Sigmoid colon (tissue), 7 donors: ENCODE measurements around the gene SUPT5H. TPM values are rescaled to one million over a fixed set of nuclear protein-coding genes. Genes with fewer than 3 reads are reported as not detected.

Source experiments
- DNase-seq: peaks from one replicate; pipeline ENCODE4 v3.0.0-alpha.2; 2019
- H3K27ac ChIP-seq, 4 donors: fragments of 200-600 bp; sonication (generic); one replicate each; pipeline ENCODE4 v1.5.1; 2016 to 2019; ENCODE audit warnings: mild to moderate bottlenecking in 1 of 4
- H3K27me3 ChIP-seq, 3 donors: fragments of 200-600 bp; sonication (generic); one replicate each; pipeline ENCODE4 v1.5.1; 2019; ENCODE audit warnings: mild to moderate bottlenecking in 1 of 3
- H3K36me3 ChIP-seq, 4 donors: fragments of 200-600 bp; sonication (generic); one replicate each; pipeline ENCODE4 v1.5.1; 2016 to 2019
- H3K4me1 ChIP-seq, 4 donors: fragments of 200-600 bp; sonication (generic); one replicate each; pipeline ENCODE4 v1.5.1; 2017 to 2019
- H3K4me3 ChIP-seq, 4 donors: fragments of 200-600 bp; sonication (generic); one replicate each; pipeline ENCODE4 v1.5.1; 2017 to 2019; ENCODE audit warnings: mild to moderate bottlenecking in 2 of 4, moderate library complexity in 1 of 4
- H3K9me3 ChIP-seq, 4 donors: fragments of 200-600 bp in 3 of 4; sonication (generic) in 3 of 4; one replicate each; pipeline versions ENCODE4 v1.5.1 to v1.6.1; 2013 to 2019
- EP300 ChIP-seq, 4 donors: sonication (generic); formaldehyde crosslinking; IDR thresholded peaks; one replicate each; pipeline ENCODE4 v1.6.1; 2017; ENCODE audit warnings: antibody characterized with exemption in 4 of 4
- POLR2A ChIP-seq, 2 donors: fragments of 450-650 bp; IDR thresholded peaks; one replicate each; pipeline ENCODE4 v1.6.1; 2016; ENCODE audit warnings: antibody characterized with exemption in 2 of 2, mild to moderate bottlenecking in 2 of 2, moderate library complexity in 2 of 2
- POLR2AphosphoS5 ChIP-seq, 4 donors: sonication (generic); formaldehyde crosslinking; IDR thresholded peaks; one replicate each; pipeline ENCODE4 v1.6.1; 2017; ENCODE audit warnings: antibody characterized with exemption in 4 of 4
- WGBS, 2 donors: extraction: QIAGEN DNeasy Blood & Tissue Kit; methylation state at CpG; one replicate each; pipeline ENCODE4 v1.1.7; 2013; 5-methylcytosine and 5-hydroxymethylcytosine counted together
- intact Hi-C: fragments of 100-400 bp; cut with DNase I; formaldehyde crosslinking; loops from one replicate; pipeline ENCODE4 v1.15.1; 2023
- polyA plus RNA-seq, 3 donors: library from polyadenylated mRNA; stranded (reverse); fragments of 200-250 nt; gene quantifications; one replicate each; pipeline ENCODE4 v1.2.3, GENCODE V29; 2013
- total RNA-seq, 4 donors: library from RNA; depleted of rRNA; stranded (reverse); fragments of >200 nt; gene quantifications; one replicate each; pipeline ENCODE4 v1.1.0, GENCODE V29; 2016
- TF ChIP-seq, protein P1 (sequence below), 4 experiments: fragments of 450-650 bp in 3 of 4; fragments of 200-600 bp in 1 of 4; IDR thresholded peaks; one replicate each; pipeline ENCODE4 v1.5.1; 2016 to 2019; ENCODE audit warnings: antibody characterized with exemption in 4 of 4, mild to moderate bottlenecking in 3 of 4, moderate library complexity in 2 of 4
- donor health status: healthy with polysubstance abuse.
- donor health status: Bipolar disorder and iron deficiency.
- donor health status: healthy.

SUPT5H gene
- total and polyA plus RNA-seq, 7 donors, result 52.3 to 112 (median 77.1) TPM

DNA sequence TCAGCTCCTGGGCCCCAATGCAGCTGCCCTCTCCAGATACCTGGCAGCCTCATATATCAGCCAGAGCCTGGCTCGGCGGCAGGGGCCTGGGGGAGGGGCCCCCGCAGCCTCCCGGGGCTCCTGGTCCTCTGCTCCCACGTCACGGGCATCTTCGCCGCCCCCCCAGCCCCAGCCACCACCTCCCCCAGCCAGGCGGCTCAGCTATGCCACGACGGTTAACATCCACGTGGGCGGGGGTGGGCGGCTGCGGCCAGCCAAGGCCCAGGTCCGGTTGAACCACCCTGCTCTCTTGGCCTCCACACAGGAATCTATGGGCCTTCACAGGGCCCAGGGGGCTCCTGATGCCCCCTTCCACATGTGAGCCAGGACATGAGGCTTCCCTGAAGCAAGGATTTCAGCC lies 20.4 kb upstream of the SUPT5H start:
- intact Hi-C loops, result no loop called here
- TF ChIP-seq, protein P1, sequence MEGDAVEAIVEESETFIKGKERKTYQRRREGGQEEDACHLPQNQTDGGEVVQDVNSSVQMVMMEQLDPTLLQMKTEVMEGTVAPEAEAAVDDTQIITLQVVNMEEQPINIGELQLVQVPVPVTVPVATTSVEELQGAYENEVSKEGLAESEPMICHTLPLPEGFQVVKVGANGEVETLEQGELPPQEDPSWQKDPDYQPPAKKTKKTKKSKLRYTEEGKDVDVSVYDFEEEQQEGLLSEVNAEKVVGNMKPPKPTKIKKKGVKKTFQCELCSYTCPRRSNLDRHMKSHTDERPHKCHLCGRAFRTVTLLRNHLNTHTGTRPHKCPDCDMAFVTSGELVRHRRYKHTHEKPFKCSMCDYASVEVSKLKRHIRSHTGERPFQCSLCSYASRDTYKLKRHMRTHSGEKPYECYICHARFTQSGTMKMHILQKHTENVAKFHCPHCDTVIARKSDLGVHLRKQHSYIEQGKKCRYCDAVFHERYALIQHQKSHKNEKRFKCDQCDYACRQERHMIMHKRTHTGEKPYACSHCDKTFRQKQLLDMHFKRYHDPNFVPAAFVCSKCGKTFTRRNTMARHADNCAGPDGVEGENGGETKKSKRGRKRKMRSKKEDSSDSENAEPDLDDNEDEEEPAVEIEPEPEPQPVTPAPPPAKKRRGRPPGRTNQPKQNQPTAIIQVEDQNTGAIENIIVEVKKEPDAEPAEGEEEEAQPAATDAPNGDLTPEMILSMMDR (IDR thresholded peaks at IDR 0.05), result no peak
- TF ChIP-seq EP300 (IDR thresholded peaks at IDR 0.05), result no peak
- no peak for TF ChIP-seq POLR2AphosphoS5 (IDR thresholded peaks at IDR 0.05)
- TF ChIP-seq POLR2A (IDR thresholded peaks at IDR 0.05), result no peak
- H3K9me3 ChIP-seq, result no peaks in the 10 kb centered on the region
- H3K27ac ChIP-seq, result no peak overlapping the region
- H3K4me3 ChIP-seq, result no peak overlapping the region
- 80 to 85% methylated on average over 16 of the region's 16 CpGs for WGBS, 2 donors
- H3K4me1 ChIP-seq, result peaks cover 0 to 23% (median 22%) of the 10 kb centered on the region in 4 donors
- DNase-seq, result no peak
- H3K27me3 ChIP-seq, result no peaks in the 10 kb centered on the region
- peaks cover 0 to 50% (median 24%) of the 10 kb centered on the region in 4 donors for H3K36me3 ChIP-seq

DNA sequence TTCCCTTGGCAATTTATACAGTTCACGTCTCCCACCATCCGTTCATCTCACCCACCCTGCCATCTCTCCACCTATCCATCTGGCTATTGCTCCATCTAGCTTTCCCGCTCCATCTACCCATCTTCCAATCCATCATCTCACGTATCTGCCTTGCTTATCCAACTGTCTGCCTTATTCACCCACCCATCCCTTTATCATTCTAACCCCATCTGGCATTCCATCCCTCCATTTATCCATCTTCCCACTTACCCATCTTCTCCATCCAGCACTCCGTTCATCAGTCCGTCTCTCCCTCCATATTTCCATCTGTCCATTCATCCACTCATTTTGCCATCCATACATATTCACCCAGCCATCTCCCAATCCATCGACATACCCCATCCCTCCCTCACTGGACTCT lies 19.6 kb upstream of the SUPT5H start:
- Histone ChIP-seq H3K27ac (no peak overlapping the region), H3K4me3 (no peak overlapping the region), H3K4me1 (peaks cover 0 to 26% (median 22%) of the 10 kb centered on the region in 4 donors), H3K27me3 (no peaks in the 10 kb centered on the region), H3K9me3 (no peaks in the 10 kb centered on the region), H3K36me3 (peaks cover 0 to 42% (median 18%) of the 10 kb centered on the region in 4 donors)
- TF ChIP-seq EP300 (IDR thresholded peaks at IDR 0.05) (no peak), POLR2A (IDR thresholded peaks at IDR 0.05) (no peak), POLR2AphosphoS5 (IDR thresholded peaks at IDR 0.05) (no peak)
- TF ChIP-seq, protein P1 (IDR thresholded peaks at IDR 0.05), result no peak
- WGBS, 2 donors, result 89 to 94% methylated on average over 7 of the region's 7 CpGs
- intact Hi-C loops, result no loop called here
- DNase-seq, result no peak

DNA sequence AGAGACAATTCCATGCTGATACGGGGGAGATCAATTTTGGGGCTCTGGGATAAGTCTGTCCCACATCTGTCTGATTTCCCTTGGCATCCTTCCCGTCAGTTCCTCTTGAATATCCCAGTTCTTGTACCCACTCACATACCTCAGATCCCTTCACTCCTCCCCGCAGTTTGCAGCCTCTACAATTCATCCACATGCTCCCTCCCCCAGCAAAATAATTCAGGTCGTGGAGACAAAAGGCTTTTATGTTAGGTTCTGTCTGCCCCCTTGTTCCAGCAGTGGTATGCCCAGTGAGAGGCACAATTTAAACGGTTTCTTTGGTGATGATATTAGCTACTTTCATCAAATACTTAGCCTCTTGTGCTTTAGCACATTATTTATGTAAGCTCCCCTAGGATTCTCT lies 19.2 kb upstream of the SUPT5H start:
- WGBS, 2 donors, result 61 to 77% methylated on average over 5 of the region's 5 CpGs
- no peak overlapping the region for H3K27ac ChIP-seq
- H3K4me3 ChIP-seq, result no peak overlapping the region
- H3K4me1 ChIP-seq, result peaks cover 0 to 30% (median 22%) of the 10 kb centered on the region in 4 donors
- DNase-seq, result no peak
- no peaks in the 10 kb centered on the region for H3K9me3 ChIP-seq
- peaks cover 0 to 38% (median 15%) of the 10 kb centered on the region in 4 donors for H3K36me3 ChIP-seq
- intact Hi-C loops, result no loop called here
- TF ChIP-seq POLR2AphosphoS5 (IDR thresholded peaks at IDR 0.05) (no peak), EP300 (IDR thresholded peaks at IDR 0.05) (no peak), POLR2A (IDR thresholded peaks at IDR 0.05) (no peak)
- TF ChIP-seq, protein P1 (IDR thresholded peaks at IDR 0.05), result no peak
- no peaks in the 10 kb centered on the region for H3K27me3 ChIP-seq

DNA sequence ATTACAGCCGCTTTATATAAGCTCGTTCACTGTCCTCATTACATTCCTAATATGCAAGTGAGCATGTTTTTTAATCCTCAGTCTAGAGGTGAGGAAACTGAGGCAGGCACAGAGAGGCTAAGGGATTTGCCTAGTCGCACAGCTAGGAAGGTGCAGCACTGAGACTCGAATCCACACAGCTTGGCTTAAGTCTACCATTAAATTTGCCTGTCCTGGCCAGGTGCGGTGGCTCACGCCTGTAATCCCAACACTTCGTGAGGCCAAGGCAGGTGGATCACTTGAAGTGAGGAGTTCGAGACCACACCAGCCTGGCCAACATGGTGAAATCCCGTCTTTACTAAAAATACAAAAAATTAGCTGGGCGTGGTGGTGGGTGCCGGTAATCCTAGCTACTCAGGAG lies 17.7 kb upstream of the SUPT5H start:
- 90 to 92% methylated on average over 11 of the region's 11 CpGs for WGBS, 2 donors
- intact Hi-C loops, result no loop called here

DNA sequence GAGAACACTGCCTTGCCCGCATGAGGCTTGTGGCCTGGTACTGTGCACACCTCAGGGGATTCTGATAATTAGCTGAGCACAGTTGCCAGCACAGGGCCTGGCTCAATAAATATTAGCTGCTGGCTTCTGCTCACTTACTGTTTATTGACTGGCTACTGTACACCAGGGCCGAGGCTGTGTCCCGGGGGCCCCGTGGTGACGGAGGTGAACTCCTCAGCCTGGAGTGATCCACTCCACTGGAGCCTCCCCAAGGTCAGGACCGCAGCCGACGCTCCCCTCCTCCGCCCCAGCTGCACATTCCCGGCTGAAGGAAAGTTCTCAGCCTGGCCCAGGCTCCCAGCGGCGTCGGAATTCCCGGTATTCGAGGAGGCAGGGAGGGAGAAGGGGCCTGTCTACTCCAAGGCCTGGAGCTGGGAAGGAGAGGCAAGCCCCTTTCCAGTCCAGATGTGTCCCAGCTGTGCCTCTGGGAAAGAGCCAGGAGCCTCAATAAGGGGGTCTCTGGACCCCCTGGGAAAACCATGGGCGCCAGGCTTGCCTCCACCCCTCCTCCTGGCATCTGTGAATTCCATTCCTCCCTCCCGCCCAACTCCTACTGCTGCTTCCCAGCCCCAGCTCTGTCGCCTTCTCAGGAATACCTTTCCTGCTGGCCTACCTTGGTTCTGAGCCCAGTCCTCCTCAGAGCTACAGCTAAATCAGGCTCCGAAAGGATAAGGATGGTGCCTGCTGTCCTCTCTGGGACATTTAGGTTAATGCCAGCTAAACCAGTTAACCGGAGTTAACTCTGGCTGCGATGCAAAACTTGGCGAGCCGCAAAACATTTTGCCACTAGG lies 16.9 kb upstream of the SUPT5H start:
- peak in 3 of 4 donors; percentile 39 to 59 (median 43) for TF ChIP-seq POLR2AphosphoS5 (IDR thresholded peaks at IDR 0.05)
- no peak for TF ChIP-seq EP300 (IDR thresholded peaks at IDR 0.05)
- TF ChIP-seq, protein P1 (IDR thresholded peaks at IDR 0.05), result no peak
- no peak for TF ChIP-seq POLR2A (IDR thresholded peaks at IDR 0.05)
- H3K4me1 ChIP-seq, result peaks cover 0 to 33% (median 25%) of the 10 kb centered on the region in 4 donors

More for the DNA sequence above, 17.7 kb upstream of the SUPT5H start:
- H3K4me3 ChIP-seq, result no peak overlapping the region
- no peaks in the 10 kb centered on the region for H3K27me3 ChIP-seq
- TF ChIP-seq POLR2A (IDR thresholded peaks at IDR 0.05) (no peak), EP300 (IDR thresholded peaks at IDR 0.05) (no peak), POLR2AphosphoS5 (IDR thresholded peaks at IDR 0.05) (no peak)
- no peak for DNase-seq
- peaks cover 0 to 31% (median 22%) of the 10 kb centered on the region in 4 donors for H3K4me1 ChIP-seq
- H3K36me3 ChIP-seq, result peaks cover 3 to 32% (median 16%) of the 10 kb centered on the region in 4 donors
- H3K9me3 ChIP-seq, result no peaks in the 10 kb centered on the region
- peak overlapping the region; percentile 81 to 91 (median 86) for H3K27ac ChIP-seq

More for the DNA sequence above, 16.9 kb upstream of the SUPT5H start:
- H3K9me3 ChIP-seq, result no peaks in the 10 kb centered on the region
- peak; percentile 88 for DNase-seq
- H3K27me3 ChIP-seq, result no peaks in the 10 kb centered on the region
- 37 to 38% methylated on average over 23 of the region's 23 CpGs for WGBS, 2 donors
- H3K4me3 ChIP-seq, result peak overlapping the region in 1 of 4 donors; percentile 8
- peaks cover 11 to 32% (median 22%) of the 10 kb centered on the region in 4 donors for H3K36me3 ChIP-seq
- intact Hi-C loops, result no loop called here
- H3K27ac ChIP-seq, result peak overlapping the region; percentile 81 to 91 (median 86)
